Measurements from ENCODE around the gene IPO11. TPM values are rescaled to one million over a fixed set of nuclear protein-coding genes. Genes with fewer than 3 reads are reported as not detected.
A peak's percentile ranks its signal among the peaks of the same experiment; 100 is the strongest.

IPO11 gene
- total RNA-seq (2014; rRNA removed; shearing (Covaris generic)), result 23.4 and 24.7 TPM in 2 replicates
- 20.2 and 22.6 TPM in 2 replicates for polyA plus RNA-seq (2015; cell fraction: cytosol; rRNA removed)
- 32.9 and 37.4 TPM in 2 replicates for polyA plus RNA-seq (2015; cell fraction: nucleus; rRNA removed)

DNA sequence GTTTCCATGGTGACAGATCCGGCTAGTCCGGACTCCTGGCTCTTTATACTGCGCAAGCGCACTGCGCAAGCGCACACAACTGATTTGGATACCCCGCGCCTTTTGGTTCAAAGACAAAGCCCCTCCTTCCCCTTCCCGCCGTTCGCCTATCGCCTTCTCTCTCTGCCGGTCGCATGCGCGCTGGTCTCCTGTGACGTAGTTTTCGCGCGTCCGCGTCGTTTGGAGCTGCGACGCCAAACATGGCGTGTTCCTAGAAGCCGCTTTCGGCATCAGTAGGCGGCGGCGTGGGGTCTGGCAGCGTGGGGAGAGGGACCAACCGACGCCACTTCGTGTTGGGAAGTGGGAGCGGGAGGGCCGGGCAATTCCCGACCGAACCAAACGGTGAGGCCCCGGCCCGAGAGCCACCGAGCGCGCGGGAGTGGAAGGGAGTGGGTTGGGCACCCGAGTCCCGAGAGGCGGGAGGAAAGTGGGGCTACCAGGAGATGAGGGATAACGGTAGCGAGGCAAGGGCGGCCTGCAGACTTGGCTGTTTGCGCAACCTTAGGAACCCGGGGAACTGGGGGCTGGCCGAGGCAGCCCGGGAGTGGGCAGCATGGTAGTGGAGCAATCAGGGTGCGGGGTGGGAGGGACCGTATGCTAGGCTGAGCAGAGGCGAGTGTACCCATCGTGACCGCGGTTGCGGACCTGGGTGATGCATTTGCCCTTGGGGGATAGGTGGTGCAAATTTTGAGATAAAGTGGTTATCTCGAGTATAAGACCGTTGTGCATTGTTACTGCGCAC lies at the start of gene IPO11:
Gene IPO11, plus strand, starts transcription at position 215 of the 781 bp plus-strand sequence. CDS start 24,517 bp downstream, outside the sequence.
- DNase-seq (ENCODE audit: low read depth), result peak; percentile 98

DNA sequence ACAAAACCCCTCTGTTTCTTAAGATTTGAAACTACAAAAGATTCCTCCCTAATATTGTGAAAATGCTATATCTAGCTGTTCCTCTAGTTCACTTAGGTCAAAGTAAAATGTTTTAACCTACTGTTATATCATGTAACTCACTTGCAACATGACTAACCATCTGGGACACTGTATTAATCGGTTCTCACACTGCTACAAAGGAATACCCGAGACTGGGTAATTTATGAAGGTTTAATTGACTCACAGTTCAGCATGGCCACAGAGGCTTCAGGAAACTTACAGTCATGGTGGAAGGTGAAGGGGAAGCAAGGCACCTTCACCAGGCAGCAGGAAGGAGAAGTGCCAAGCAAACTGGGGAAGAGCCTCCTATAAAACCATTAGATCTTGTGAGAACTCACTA lies 43.5 kb upstream of the IPO11 start:
- DNase-seq (ENCODE audit: low read depth), result no peak

DNA sequence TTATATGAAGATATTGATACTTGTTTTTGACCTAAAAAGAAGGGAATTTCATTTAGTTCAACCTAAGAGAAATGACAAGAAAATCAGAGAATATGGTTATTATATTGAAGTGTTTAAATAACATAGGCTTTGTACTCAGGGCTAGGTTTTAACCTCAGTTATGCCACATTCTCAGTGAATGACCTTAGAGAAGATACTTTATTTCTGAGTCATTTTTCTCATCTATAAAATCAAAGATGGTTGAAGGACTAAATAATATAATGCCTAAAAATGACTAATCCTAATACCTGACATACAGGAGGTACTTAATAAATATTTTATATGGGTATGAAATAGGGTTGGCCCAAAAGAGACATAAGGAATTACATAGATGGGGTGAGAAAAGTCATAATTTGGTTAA lies 41.2 kb upstream of the IPO11 start:
- no peak for DNase-seq (ENCODE audit: low read depth)

DNA sequence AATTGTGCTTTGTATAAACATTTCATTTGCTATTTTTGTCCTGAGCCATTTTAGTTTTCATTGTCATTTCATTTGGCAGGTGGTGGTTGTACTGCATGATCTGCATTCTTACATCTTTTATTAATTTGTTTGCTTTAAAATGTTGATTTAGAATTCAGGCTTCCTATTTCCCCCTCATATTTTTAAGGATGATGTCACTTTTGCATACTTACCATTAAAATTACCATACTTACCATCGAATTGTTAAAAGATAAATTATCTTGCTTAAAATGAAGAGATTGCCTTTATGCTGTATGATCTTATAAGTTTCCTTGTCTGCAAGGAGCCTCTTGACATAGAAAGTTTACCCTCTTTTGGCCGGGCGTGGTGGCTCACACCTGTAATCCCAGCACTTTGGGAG lies 40.0 kb upstream of the IPO11 start:
- DNase-seq (ENCODE audit: low read depth), result no peak

DNA sequence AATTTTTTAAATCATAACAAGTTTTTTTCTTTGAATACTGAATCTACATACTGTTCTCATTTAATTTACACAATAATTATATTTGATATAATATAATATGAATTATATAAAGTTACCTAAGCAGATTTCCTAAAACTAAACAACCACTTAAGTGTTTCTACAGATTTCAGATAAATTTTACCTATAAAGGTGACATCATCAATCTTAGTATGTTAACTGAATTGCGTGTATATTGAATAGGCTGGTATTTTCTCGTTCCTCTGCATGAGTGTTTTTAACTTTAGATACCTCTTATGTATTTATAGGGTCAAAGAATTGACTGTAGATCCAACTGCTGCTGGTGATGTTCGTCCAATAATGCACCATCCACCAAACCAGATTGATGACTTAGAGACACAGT lies 39.2 kb upstream of the IPO11 start:
- no peak for DNase-seq (ENCODE audit: low read depth)

DNA sequence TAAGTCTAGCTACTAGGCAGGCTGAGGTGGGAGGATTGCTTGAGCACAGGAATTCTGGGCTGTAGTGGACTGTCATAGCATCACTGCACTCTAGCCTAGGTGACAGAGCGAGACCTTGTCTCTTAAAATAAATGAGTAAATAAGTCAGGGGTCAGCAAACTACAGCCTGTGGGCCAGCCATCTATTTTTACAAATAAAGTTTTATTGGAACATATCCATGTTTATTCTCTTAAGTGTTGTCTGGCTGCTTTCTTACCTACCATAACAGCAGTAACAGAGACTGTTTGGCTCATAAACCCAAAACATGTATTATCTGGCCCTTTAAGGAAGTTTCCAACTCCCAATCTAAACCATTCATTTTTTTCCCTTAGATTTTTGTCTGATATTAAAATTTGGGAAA lies 38.5 kb upstream of the IPO11 start:
- DNase-seq (ENCODE audit: low read depth), result no peak

DNA sequence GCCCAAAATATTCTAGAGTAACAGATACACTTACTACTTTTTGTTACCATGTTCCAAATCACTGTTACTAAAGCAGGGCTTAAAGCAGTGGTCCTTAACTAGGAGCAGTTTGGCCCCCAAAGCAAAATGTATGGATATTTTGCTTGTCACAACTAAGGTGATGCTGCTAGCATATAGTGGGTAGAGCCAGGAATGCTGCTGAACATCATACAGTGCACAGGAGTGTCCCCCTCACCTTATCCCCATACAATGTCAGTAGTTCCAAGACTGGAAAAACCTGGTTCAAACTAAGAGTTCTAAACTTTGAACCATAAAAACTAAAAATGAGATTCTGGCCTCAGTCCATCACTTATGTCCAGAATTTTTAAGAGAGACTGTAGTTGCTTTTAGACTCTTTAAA lies 36.9 kb upstream of the IPO11 start:
- DNase-seq (ENCODE audit: low read depth), result no peak

DNA sequence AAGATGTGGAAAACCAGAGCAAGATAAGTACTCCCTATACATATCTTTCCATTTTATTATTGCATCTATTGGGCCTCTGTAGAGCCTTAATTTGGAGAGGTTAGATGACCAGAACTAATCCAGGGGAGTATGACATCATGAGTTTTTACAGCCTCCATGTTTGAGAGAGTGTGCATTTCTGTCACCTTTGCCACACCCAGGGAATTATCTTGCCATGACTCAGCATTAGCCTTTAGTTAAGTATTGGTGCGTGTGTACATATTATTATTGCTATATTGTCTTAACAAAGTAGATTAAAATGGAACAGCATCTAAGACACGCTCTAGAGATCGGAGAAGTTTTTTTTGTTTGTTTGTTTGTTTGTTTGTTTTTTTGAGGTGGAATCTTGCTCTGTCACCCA lies 36.5 kb upstream of the IPO11 start:
- no peak for DNase-seq (ENCODE audit: low read depth)

DNA sequence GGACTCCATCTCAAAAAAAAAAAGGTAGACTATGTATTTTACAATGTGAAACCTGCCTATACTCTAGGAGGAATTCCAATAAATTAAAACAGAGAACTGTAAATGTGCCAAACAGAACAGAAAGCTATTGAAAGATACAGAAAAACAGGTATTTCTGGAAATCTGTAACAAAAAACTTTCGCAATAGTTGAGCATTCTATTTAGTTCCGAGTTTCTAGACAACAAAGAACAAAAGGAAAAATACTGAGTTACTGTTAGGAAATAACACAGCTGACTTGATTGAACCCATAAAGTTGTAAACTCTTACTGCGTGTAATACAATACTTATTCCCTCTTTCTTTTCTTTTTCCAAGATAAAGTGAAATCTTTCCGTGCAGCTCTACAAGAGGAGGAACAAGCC lies 27.4 kb upstream of the IPO11 start:
- no peak for DNase-seq (ENCODE audit: low read depth)

DNA sequence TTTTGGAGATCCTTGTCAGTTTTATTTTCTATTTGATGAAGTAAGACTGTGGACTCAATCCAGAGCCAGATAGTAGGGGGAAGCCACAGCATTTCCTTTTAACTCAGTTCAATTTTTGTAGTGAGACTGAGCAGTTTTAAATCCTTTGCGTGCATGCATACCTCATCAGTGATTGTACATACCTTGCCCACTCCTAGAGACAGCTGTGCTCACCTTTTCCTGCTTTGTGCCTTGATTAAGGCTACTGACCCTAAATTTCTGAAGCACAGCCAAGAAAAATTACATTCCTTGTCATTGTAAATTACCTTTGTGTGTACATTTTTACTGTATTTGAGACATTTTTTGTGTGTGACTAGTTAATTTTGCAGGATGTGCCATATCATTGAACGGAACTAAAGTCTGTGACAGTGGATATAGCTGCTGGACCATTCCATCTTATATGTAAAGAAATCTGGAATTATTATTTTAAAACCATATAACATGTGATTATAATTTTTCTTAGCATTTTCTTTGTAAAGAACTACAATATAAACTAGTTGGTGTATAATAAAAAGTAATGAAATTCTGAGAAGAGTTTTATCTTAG lies 26.7 kb upstream of the IPO11 start:
- no peak for DNase-seq (ENCODE audit: low read depth)

DNA sequence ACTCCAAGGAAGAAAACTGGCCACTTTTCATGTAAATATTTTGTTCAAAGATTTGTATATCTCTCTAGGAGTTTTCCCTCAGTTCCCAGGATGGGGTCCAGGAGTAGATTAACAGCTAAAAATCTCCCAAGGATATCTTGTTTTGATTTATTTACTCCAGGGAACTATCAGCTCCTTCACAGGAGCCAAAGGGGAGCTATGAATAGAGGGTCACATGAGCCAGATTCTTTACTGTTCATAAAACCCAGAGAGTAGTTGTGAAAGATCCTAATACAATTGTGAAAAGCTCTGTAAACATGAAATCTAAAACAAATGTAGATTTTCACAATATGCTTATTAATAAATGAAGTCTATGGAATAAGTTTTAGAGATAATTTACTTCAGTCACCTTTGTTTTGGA lies 25.7 kb upstream of the IPO11 start:
- DNase-seq (ENCODE audit: low read depth), result no peak

DNA sequence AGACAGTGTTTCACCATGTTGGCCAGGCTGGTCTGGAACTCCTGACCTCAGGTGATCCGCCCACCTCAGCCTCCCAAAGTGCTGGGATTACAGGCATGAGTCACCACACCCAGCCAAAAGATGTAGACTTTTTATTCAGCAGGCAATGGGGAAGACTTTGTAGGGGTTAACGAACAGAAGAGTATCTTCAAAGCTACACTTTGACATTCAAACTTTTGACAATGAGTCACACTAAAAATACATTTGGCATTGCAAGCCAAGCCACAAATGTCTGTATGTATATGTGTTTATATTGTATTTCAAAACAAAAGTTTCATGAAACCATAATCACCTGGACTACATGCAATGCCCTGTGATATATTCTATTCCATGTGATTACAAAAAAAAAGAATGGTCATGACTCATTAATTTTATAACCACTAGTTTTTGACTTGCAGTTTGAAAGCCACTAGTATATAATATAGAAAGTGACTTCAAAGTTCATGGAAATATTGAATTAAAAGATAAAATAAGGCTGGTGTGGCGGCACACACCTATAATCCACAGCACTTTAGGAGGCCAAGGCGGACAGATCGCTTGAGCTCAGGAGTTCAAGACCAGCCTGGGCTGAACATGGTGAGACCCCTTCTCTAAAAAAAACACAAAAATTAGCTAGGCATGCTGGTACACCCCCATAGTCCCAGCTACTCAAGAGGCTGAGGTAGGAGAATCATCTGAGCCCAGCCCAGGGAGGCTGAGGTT lies 17.2 kb upstream of the IPO11 start:
- DNase-seq (ENCODE audit: low read depth), result peak; percentile 39

DNA sequence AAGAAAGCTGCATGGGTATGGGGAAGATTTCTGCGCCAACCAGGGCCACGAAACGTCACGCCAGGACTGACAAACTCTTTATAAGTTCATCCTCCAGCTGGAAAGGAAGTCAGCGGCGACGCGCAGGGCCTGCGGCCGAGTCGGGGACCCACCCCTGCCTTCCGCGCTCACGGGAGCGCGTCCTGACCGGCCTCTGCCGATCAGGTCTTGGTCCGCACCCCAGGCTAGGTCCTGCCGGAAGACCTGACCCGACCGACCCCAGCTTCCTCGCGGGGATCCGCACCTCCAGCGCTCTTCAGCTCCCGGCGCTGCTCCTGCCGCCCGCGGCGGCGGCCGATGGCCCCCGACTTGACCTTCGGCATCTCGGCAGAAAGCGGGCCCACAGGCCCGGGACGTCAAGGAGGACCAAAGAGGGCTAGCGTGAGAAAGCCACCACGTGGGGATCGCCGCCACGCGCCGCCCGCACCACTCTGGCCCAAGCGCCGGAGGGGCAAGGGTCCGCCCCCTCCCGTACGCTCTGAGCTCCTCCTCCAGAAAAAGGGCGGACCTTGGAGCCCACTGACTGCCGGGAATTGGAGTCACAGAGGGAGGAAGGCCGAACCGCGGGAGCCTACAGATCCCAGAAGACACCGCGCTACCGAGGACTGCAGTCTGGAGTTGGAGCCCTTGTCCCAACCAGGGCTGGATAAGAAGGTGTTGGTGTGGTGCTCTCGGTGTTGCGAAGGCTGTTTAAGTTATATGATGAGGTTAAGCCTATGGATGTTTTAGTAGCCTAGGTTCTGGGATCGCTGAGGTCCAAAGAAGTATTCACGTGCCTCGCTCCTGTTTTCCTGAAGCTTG lies 8.9 kb upstream of the IPO11 start, which contains the start of gene DIMT1:
Gene DIMT1, minus strand, starts transcription at position 495 of the 840 bp plus-strand sequence. Its CDS starts 133 bp downstream, at position 362.
- DNase-seq (ENCODE audit: low read depth), result peak; percentile 95

DNA sequence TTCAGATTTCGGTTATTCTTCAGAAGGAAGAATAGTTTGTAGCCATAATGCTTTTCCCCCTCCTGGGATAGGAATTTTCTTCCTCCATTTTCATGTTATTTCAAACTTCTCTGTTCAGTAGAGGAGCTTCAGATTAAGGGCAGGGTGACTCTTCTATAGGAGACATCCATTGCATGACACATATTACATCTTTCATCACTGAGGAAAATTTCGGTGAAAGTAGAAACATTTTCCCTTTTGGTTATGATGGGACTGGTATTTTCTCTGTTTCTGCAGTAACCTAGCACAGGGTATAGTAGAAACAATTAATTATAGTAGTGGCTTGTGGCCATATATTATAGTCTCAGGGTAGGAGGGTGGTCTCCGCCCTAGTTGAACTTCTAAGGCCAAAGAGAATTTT lies 1.1 kb downstream of the IPO11 start:
- no peak for DNase-seq (ENCODE audit: low read depth)

DNA sequence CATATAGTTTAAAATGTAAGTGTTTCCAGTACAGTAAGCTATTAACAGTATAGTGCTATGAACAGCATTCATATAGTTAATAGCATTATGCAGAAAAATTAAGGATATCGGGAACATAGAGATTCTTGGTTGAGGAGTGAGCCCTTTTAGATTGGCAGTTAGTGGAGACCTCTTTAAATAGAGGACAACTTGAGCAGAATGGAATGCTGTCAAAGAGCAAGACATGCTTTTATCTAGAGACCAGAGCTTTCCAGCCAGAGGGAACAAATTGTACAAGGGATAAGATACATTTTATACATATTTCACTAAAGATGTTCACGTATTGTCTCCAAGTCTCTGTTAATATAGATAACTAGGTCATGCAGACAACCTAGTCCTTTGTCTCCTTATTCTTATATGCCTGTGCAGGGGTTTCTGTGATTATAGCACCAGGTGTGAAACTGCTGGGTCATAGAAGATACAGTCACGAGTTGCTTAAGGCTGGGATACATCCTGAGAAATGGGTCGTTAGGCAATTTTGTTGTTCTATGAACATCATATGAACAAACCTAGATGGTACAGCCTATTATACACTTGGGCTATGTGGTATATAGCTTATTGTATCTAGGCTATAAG lies 6.0 kb downstream of the IPO11 start:
- DNase-seq (ENCODE audit: low read depth), result no peak

DNA sequence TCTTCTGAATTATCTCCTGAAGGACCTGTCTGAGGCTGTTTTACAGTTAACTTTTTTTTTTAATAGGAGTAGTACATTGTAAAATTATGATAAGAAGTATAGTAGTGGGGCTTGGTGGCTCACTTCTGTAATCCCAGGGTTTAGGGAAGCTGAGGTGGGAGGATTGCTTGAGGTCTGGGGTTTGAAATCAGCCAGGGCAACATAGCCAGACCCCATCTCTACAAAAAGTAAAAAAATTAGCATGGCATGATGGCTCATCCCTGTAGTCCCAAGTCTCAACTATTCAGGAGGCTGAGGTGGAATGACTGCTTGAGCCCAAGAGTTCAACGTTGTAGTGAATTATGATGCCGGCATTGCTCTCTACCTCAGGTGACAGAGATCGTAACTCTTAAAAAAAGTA lies 7.0 kb downstream of the IPO11 start:
- no peak for DNase-seq (ENCODE audit: low read depth)

DNA sequence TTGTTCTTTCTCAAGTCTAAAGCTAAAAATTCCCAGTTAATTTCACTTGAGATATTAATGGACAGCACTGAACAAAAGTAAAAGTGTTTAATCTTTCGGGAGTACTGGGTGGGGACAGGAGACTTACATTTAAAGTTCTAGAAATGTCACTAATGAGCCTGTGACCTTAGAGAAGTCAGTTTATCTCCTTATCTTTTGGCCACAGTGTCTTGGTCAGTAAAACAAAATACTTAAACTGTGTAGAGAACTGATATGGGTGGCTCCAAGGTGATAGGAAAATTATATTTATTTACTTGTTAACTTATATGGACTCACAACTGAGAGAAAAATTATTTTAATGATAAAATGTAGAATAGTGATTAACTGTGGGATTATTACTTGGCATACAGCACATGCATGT lies 8.9 kb downstream of the IPO11 start:
- no peak for DNase-seq (ENCODE audit: low read depth)

DNA sequence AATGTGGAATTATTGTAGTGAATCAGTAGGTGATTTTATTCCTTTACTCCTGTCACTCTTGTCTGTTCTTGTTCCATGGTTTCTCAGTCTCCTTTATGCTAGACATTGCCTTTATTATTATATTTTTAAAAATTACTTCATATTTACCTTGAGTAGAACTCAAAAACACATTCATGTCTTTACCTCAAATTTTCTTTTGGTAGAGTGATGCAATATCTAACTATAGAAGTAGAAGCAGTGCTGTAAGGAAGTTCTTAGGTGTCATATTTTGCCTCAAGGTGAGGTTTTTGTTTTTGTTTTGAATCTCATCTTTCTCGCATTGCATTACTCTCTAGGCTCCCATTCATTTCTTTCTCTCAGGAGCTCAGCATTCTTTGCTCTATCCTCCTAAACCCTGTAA lies 12.2 kb downstream of the IPO11 start:
- DNase-seq (ENCODE audit: low read depth), result no peak

DNA sequence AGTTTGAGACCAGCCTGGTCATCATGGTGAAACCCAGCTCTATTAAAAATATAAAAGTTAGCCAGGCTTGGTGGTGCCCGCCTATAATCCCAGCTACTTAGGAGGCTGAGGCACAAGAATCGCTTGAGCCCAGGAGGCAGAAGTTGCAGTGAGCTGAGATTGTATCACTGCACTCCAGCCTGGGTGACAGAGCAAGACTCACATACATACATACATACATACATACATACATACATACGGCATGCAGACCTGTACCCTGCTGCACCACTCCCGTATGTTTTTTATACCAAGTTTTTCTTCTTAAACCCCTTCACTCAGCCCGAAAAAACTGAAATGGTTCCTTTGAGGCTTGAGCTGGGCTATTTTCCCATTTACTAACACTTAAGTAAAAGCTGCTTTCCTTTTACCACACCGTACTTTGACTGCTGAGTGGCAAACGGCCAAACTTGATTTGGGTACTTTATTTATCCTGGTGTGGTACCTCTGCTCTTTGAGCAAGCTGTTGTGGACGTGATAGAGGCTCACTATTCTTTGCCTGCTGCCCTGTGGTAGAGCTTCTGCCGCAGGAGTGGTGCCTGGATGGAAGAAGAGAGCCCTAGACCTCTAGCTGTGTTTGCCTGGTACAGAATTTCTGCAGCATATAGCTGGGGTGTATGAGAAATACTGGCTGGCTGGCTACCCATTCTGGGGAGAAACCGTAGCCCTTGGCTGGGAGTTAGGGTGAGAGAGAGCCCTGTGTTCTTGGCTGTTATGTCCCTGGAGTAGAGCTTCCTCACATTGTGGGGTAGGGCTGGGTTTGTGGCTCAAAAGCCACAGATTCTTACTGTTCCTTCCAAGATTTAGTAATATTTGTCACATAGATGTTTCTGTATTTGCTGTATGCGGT lies 19.4 kb downstream of the IPO11 start:
- no peak for DNase-seq (ENCODE audit: low read depth)

DNA sequence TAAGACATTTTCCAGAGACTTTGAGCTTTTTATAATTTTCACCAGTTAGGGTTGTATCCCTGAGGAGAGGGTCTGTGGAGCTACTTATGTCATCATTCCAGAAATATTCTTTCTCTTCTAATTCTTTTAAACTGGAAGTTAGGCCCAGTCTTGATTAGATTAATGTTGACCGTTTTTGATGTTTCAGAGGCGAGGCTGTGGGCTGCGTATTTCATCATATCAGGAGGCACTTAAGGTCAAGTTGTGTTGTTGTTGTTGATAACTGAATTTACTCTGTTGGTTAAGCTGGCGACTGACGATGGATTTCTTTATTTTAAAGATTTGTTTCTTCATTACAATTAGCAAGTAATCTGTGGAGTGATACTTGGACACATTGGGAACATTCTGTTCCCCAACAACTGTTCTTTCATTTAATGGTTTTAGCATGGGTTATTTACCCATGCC lies 20.1 kb downstream of the IPO11 start:
- no peak for DNase-seq (ENCODE audit: low read depth)

All from HT1080 (cell line).